Caco-2 (cell line): ENCODE results near the gene NDUFC2. TPM values are rescaled to one million over a fixed set of nuclear protein-coding genes. Genes with fewer than 3 reads are reported as not detected.

ENCODE experiments used
- BruUV-seq: library from RNA; stranded (reverse); fragments of 400-500 nt; replicated peaks from 2 replicates; lab custom pipeline; 2021; lab: Mats Ljungman, UMichigan
- CTCF ChIA-PET: fragments of 300-600 bp; sonication (Branson Sonifier 250); formaldehyde crosslinking; loops from one replicate; lab custom pipeline; 2022; ENCODE audit warnings: antibody characterized with exemption; lab: Charles Lee
- POLR2A ChIA-PET: fragments of 300-600 bp; sonication (Branson Sonifier 250); formaldehyde crosslinking; loops from one replicate; lab custom pipeline; 2022; ENCODE audit warnings: antibody characterized with exemption; lab: Charles Lee
- DNase-seq, 2 experiments: peaks; one replicate each; pipeline versions ENCODE4 v3.0.0 to v3.0.0-alpha.2; 2020 to 2022
- H3K27me3 ChIP-seq: replicated peaks from 2 replicates; pipeline ENCODE4 v1.6.0; 2011; ENCODE audit warnings: low read length; ENCODE audit not compliant: control insufficient read depth, insufficient read depth
- H3K36me3 ChIP-seq: 2 replicates; pipeline ENCODE4 v1.5.1; 2011; ENCODE audit warnings: low read length; ENCODE audit not compliant: control insufficient read depth, insufficient read depth
- H3K4me1 ChIP-seq: fragments of 250-450 bp; sonication (Bioruptor Pico); 2 replicates; pipeline ENCODE4 v1.5.1; 2020; ENCODE audit warnings: mild to moderate bottlenecking
- H3K4me3 ChIP-seq: 2 replicates; pipeline ENCODE4 v1.5.1; 2011; ENCODE audit warnings: low read depth, mild to moderate bottlenecking, control low read depth, low read length
- H3K9me3 ChIP-seq: fragments of 250-450 bp; sonication (Bioruptor Pico); 2 replicates; pipeline ENCODE4 v1.5.1; 2020; ENCODE audit warnings: mild to moderate bottlenecking, moderate library complexity
- H3K27ac Mint-ChIP-seq: one replicate; pipeline ENCODE4 v1.8.0; 2022; ENCODE audit warnings: mixed read lengths; ENCODE audit not compliant: unreplicated experiment
- H3K27me3 Mint-ChIP-seq: one replicate; pipeline ENCODE4 v1.8.0; 2022; ENCODE audit warnings: mixed read lengths; ENCODE audit not compliant: insufficient read depth, unreplicated experiment
- H3K36me3 Mint-ChIP-seq: one replicate; pipeline ENCODE4 v1.8.0; 2022; ENCODE audit warnings: mild to moderate bottlenecking, mixed read lengths; ENCODE audit not compliant: insufficient read depth, unreplicated experiment
- H3K4me1 Mint-ChIP-seq: one replicate; pipeline ENCODE4 v1.8.0; 2022; ENCODE audit warnings: low read depth, mixed read lengths; ENCODE audit not compliant: unreplicated experiment
- H3K4me3 Mint-ChIP-seq: one replicate; pipeline ENCODE4 v1.8.0; 2022; ENCODE audit warnings: mild to moderate bottlenecking, moderate library complexity, mixed read lengths; ENCODE audit not compliant: unreplicated experiment
- H3K9me3 Mint-ChIP-seq: one replicate; pipeline ENCODE4 v1.8.0; 2022; ENCODE audit warnings: mixed read lengths; ENCODE audit not compliant: unreplicated experiment
- intact Hi-C: fragments of 100-400 bp; cut with micrococcal nuclease; formaldehyde crosslinking; loops from one replicate; pipeline ENCODE4 v1.10.0; 2022; ENCODE audit not compliant: unreplicated experiment
- total RNA-seq: library from RNA; stranded (reverse); gene quantifications from 2 replicates; pipeline ENCODE4 v1.2.3, GENCODE V29; 2022
- TF ChIP-seq, protein P1 (sequence below), 2 experiments: fragments of 200-600 bp in 1 of 2; IDR thresholded peaks; 1 replicate in 1 of 2; 2 replicates in 1 of 2; pipeline versions ENCODE4 v1.5.1 to v1.8.0; 2011 to 2022; ENCODE audit warnings: antibody characterized with exemption in 1 of 2, control low read depth in 1 of 2, inconsistent platforms in 1 of 2, low read depth in 1 of 2, low read length in 1 of 2, mild to moderate bottlenecking in 1 of 2, moderate library complexity in 1 of 2; ENCODE audit not compliant: insufficient read depth in 1 of 2, severe bottlenecking in 1 of 2, unreplicated experiment in 1 of 2

Gene NDUFC2
- total RNA-seq, 1 experiment from 2014 or later, result 732 TPM

DNA sequence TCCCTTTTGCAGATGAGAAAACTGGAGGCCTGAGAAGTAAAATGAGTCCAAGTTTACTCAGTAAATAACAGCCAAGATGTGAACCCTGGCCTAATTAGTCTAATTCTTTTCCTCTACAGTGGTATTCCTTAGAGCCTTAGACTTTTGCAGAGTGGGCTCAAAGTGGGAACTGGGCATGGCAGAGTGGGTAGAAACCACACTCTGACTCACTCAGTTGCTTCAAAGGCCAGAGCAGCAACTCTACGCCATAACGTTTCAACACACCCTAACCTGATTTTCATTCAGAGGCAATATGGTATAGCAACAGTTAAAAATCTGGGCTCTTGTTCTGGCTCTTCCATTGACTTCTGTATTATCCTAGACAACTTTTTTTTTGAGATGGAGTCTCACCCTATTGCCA, 13.2 kb downstream of the NDUFC2 start:
- Histone ChIP-seq H3K4me1 (peaks cover 17% of the 10 kb centered on the region), H3K27me3 (no peaks in the 10 kb centered on the region), H3K36me3 (peaks cover 9% of the 10 kb centered on the region), H3K9me3 (no peaks in the 10 kb centered on the region), H3K4me3 (no peak overlapping the region)
- H3K36me3 Mint-ChIP-seq, result peaks cover 58% of the 10 kb centered on the region
- H3K27me3 Mint-ChIP-seq, result no peaks in the 10 kb centered on the region
- H3K9me3 Mint-ChIP-seq, result no peaks in the 10 kb centered on the region
- ChIA-PET POLR2A (no interaction called here), CTCF (interaction anchor here (0.9 kb wide), 1 partner anchor 12 kb away, joined by 3 read pairs; no protein-coding TSS in a partner anchor)
- no peak overlapping the region for H3K27ac Mint-ChIP-seq
- no peak overlapping the region for H3K4me3 Mint-ChIP-seq
- TF ChIP-seq, protein P1, sequence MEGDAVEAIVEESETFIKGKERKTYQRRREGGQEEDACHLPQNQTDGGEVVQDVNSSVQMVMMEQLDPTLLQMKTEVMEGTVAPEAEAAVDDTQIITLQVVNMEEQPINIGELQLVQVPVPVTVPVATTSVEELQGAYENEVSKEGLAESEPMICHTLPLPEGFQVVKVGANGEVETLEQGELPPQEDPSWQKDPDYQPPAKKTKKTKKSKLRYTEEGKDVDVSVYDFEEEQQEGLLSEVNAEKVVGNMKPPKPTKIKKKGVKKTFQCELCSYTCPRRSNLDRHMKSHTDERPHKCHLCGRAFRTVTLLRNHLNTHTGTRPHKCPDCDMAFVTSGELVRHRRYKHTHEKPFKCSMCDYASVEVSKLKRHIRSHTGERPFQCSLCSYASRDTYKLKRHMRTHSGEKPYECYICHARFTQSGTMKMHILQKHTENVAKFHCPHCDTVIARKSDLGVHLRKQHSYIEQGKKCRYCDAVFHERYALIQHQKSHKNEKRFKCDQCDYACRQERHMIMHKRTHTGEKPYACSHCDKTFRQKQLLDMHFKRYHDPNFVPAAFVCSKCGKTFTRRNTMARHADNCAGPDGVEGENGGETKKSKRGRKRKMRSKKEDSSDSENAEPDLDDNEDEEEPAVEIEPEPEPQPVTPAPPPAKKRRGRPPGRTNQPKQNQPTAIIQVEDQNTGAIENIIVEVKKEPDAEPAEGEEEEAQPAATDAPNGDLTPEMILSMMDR (IDR thresholded peaks at IDR 0.05; ENCODE audit: insufficient read depth in 1 of 2, low read depth in 1 of 2, low read length in 1 of 2, severe bottlenecking in 1 of 2, unreplicated experiment in 1 of 2), result no peak
- peaks cover 28% of the 10 kb centered on the region for H3K4me1 Mint-ChIP-seq
- intact Hi-C loops, result no loop called here
- DNase-seq, result no peak
- BruUV-seq, result no TSS peak

DNA sequence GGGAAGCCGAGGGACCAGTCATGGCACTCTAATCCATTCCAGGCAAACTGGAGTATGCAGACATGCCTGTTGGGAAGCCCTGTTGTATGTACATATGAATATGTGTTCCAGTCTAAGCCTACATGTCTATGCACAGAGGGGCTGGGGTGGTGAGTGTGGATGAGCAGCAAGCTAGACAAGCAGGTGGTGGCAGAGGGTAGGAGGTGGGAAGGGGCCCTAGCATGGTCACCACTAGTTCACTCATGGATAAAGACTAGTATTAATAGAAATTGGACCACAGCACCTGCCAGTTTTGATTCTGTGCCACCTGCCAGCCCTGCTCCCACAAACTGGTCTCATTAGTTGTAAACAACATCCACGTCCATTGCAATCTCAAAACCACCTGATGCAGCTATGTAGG, 14.5 kb downstream of the NDUFC2 start:
- H3K4me1 Mint-ChIP-seq, result peaks cover 29% of the 10 kb centered on the region
- peaks cover 47% of the 10 kb centered on the region for H3K36me3 Mint-ChIP-seq
- BruUV-seq, result no TSS peak
- ChIA-PET CTCF (interaction anchor here (0.9 to 1.3 kb wide), 2 partner anchors 14 to 40 kb away, joined by 3 to 6 read pairs; no protein-coding TSS in a partner anchor), POLR2A (no interaction called here)
- H3K27ac Mint-ChIP-seq, result peak overlapping the region; percentile 48
- no peaks in the 10 kb centered on the region for H3K27me3 Mint-ChIP-seq
- Histone ChIP-seq H3K27me3 (no peaks in the 10 kb centered on the region), H3K36me3 (peaks cover 5% of the 10 kb centered on the region), H3K4me1 (peaks cover 30% of the 10 kb centered on the region), H3K4me3 (no peak overlapping the region), H3K9me3 (no peaks in the 10 kb centered on the region)
- intact Hi-C loops, result no loop called here
- H3K4me3 Mint-ChIP-seq, result no peak overlapping the region
- DNase-seq, result no peak
- no peaks in the 10 kb centered on the region for H3K9me3 Mint-ChIP-seq
- TF ChIP-seq, protein P1 (IDR thresholded peaks at IDR 0.05; ENCODE audit: insufficient read depth in 1 of 2, low read depth in 1 of 2, low read length in 1 of 2, severe bottlenecking in 1 of 2, unreplicated experiment in 1 of 2), result no peak

DNA sequence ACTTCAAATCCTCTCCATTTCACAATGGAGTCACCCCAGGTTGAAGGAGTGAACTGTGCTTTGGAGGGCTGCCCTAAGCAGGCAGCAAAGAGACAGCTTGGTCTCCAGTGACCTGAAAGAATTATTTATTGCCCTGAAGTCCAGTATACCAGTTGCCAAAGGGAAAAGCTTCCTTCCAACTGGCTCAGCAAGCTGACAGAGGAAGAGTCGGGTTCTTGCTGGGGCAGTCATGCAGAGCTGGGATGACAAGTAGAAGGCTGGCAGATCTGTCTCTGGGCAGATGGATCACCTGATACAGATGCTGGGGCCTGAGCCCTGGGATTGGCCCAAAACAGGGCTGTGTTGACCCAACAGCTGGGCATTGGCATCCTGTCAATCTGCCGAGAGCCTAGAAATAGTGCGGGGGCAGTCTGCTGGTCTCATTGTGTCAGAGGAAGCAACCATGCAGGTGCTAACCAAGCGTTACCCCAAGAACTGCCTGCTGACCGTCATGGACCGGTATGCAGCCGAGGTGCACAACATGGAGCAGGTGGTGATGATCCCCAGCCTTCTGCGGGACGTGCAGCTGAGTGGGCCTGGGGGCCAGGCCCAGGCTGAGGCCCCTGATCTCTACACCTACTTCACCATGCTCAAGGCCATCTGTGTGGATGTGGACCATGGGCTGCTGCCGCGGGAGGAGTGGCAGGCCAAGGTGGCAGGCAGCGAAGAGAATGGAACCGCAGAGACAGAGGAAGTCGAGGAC, 16.1 kb downstream of the NDUFC2 start, which contains the start of gene THRSP:
Gene THRSP (plus strand): TSS at position 422 of the 742 bp plus-strand sequence. CDS start 21 bp downstream, at position 443.
- no peaks in the 10 kb centered on the region for H3K27me3 ChIP-seq
- Mint-ChIP-seq H3K4me3 (no peak within 1 kb of the TSS), H3K9me3 (no peaks in the 10 kb centered on the region), H3K27ac (peak within 1 kb of the TSS; percentile 70), H3K36me3 (peaks cover 32% of the 10 kb centered on the region), H3K27me3 (no peaks in the 10 kb centered on the region), H3K4me1 (peaks cover 29% of the 10 kb centered on the region)
- H3K36me3 ChIP-seq, result no peaks in the 10 kb centered on the region
- CTCF ChIA-PET, result interaction anchor here (0.7 kb wide), 1 partner anchor 24 kb away, joined by 3 read pairs; no protein-coding TSS in a partner anchor
- no TSS peak for BruUV-seq
- POLR2A ChIA-PET, result no interaction called here
- no peaks in the 10 kb centered on the region for H3K9me3 ChIP-seq
- intact Hi-C loops, result loop anchor here (2.0 kb wide), 1 partner anchor 15 kb away; the partner anchor contains the start of gene NDUFC2
- no peak for DNase-seq
- H3K4me3 ChIP-seq, result no peak within 1 kb of the TSS
- TF ChIP-seq, protein P1 (IDR thresholded peaks at IDR 0.05; ENCODE audit: insufficient read depth in 1 of 2, low read depth in 1 of 2, low read length in 1 of 2, severe bottlenecking in 1 of 2, unreplicated experiment in 1 of 2), result no peak
- H3K4me1 ChIP-seq, result peaks cover 31% of the 10 kb centered on the region
